Psoas muscle (tissue), 8 donors: Measurements from ENCODE around the gene CARHSP1. TPM values are rescaled to one million over a fixed set of nuclear protein-coding genes. Genes with fewer than 3 reads are reported as not detected.

Experiments used
- ATAC-seq, 4 donors: fragments of 200-7000 bp; cut with Tn5 transposase; one replicate each; pipeline ENCODE4 v1.9.1; 2020; ENCODE audit warnings: moderate library complexity in 3 of 4, mild to moderate bottlenecking in 2 of 4
- DNase-seq, 2 donors: peaks; one replicate each; pipeline ENCODE4 v3.0.0-alpha.2; 2020
- H3K27ac ChIP-seq: fragments of 200-600 bp; one replicate; pipeline ENCODE4 v1.8.0; 2022
- H3K27me3 ChIP-seq, 3 donors: fragments of 200-600 bp in 1 of 3; one replicate each; pipeline versions ENCODE4 v1.6.1 to v1.8.0; 2013 to 2022; ENCODE audit warnings: low read length in 2 of 3, mild to moderate bottlenecking in 2 of 3, moderate library complexity in 1 of 3; ENCODE audit not compliant: insufficient read depth in 3 of 3
- H3K36me3 ChIP-seq, 2 donors: fragments of 200-600 bp in 1 of 2; one replicate each; pipeline versions ENCODE4 v1.6.1 to v1.8.0; 2013 to 2022; ENCODE audit warnings: low read depth in 1 of 2, mild to moderate bottlenecking in 1 of 2, moderate library complexity in 1 of 2; ENCODE audit not compliant: insufficient read depth in 1 of 2
- H3K4me1 ChIP-seq: fragments of 200-600 bp; one replicate; pipeline ENCODE4 v1.8.0; 2022
- H3K4me3 ChIP-seq: fragments of 200-600 bp; one replicate; pipeline ENCODE4 v1.8.0; 2022; ENCODE audit warnings: mild to moderate bottlenecking
- H3K9me3 ChIP-seq: fragments of 200-600 bp; one replicate; pipeline ENCODE4 v1.8.0; 2022
- CTCF ChIP-seq: fragments of 200-600 bp; IDR thresholded peaks from one replicate; pipeline ENCODE4 v1.8.0; 2022; ENCODE audit warnings: antibody characterized with exemption
- WGBS, 3 donors: extraction: QIAGEN DNeasy Blood & Tissue Kit; methylation state at CpG; one replicate each; pipeline versions ENCODE4 v1.1.6 to v1.1.7; 2013; 5-methylcytosine and 5-hydroxymethylcytosine counted together
- intact Hi-C, 2 donors: fragments of 100-400 bp; cut with DNase I; formaldehyde crosslinking; loops; one replicate each; pipeline versions ENCODE4 v1.11.0 to v1.14.2; 2022
- polyA plus RNA-seq, 3 donors: library from polyadenylated mRNA; stranded (reverse); fragments of 200-250 nt; gene quantifications; one replicate each; pipeline ENCODE4 v1.2.3, GENCODE V29; 2013
- total RNA-seq, 4 donors: library from RNA; stranded (reverse); fragmentation: NEBNext Ultra II Directional in 2 of 4; extraction: Animal tissue kit (Norgen Biotek cat#: 25700) in 2 of 4; gene quantifications; one replicate each; pipeline versions ENCODE4 v1.2.1 to v1.2.4, GENCODE V29; 2021 to 2023
- donor health status: healthy with polysubstance abuse.
- donor health status: DM: no; HTN: no; CAD: no; lungs with moderate emphysema.
- donor health status: Bipolar disorder and iron deficiency.
- donor health status: healthy.
- donor health status: DM: yes; HTN: yes; CAD: no.
- donor health status: DM: no; HTN: no; CAD: no.
- donor health status: DM: no; HTN: no; CAD: no.
- donor health status: DM: yes; HTN: yes; CAD: no.

Gene CARHSP1
- total and polyA plus RNA-seq, 7 donors, result 9.8 to 23.0 (median 16.6) TPM

- H3K27ac ChIP-seq, result no peak overlapping the region
- ATAC-seq (no peak), DNase-seq (no peak)
- intact Hi-C loops, result no loop called here
- H3K9me3 ChIP-seq, result no peaks in the 10 kb centered on the region
- TF ChIP-seq CTCF, result no peak
- WGBS, 3 donors, result 95 to 98% (median 96%) methylated on average over 3 of the region's 3 CpGs
- no peaks in the 10 kb centered on the region for H3K4me1 ChIP-seq
- no peaks in the 10 kb centered on the region for H3K27me3 ChIP-seq
- H3K4me3 ChIP-seq, result no peak overlapping the region
- H3K36me3 ChIP-seq, result peaks cover 11 to 100% of the 10 kb centered on the region in 2 donors
These were observed 45.3 kb upstream of the CARHSP1 start for GRCh38 chr16:8914098-8914497.

- Histone ChIP-seq H3K4me1 (no peaks in the 10 kb centered on the region), H3K9me3 (no peaks in the 10 kb centered on the region), H3K4me3 (no peak overlapping the region), H3K27ac (no peak overlapping the region), H3K27me3 (no peaks in the 10 kb centered on the region), H3K36me3 (peaks cover 11 to 100% of the 10 kb centered on the region in 2 donors)
- WGBS, 3 donors, result 85 to 90% (median 86%) methylated on average over 4 of the region's 4 CpGs
- intact Hi-C loops, result no loop called here
- ATAC-seq (no peak), DNase-seq (no peak)
- no peak for TF ChIP-seq CTCF
These were observed 44.0 kb upstream of the CARHSP1 start for GRCh38 chr16:8912793-8913192.

- Histone ChIP-seq H3K27me3 (no peaks in the 10 kb centered on the region), H3K36me3 (peaks cover 11 to 100% of the 10 kb centered on the region in 2 donors), H3K4me3 (no peak overlapping the region), H3K4me1 (no peaks in the 10 kb centered on the region), H3K27ac (no peak overlapping the region), H3K9me3 (no peaks in the 10 kb centered on the region)
- intact Hi-C loops, result no loop called here
- 83 to 92% (median 89%) methylated on average over 1 of the region's 1 CpG for WGBS, 3 donors
- ATAC-seq (no peak), DNase-seq (no peak)
- TF ChIP-seq CTCF, result no peak
These were observed 42.0 kb upstream of the CARHSP1 start for GRCh38 chr16:8910811-8911210.

GRCh38 chr16:8908810-8909468 lies 40.1 kb upstream of the CARHSP1 start:
- H3K4me3 ChIP-seq, result no peak overlapping the region
- H3K36me3 ChIP-seq, result peaks cover 10 to 100% of the 10 kb centered on the region in 2 donors
- intact Hi-C loops, result no loop called here
- TF ChIP-seq CTCF, result no peak
- H3K9me3 ChIP-seq, result no peaks in the 10 kb centered on the region
- peak in 3 of 4 donors; percentile 30 to 57 (median 39) for ATAC-seq
- WGBS, 3 donors, result 86 to 89% (median 88%) methylated on average over 8 of the region's 8 CpGs
- DNase-seq, result no peak
- H3K27ac ChIP-seq, result peak overlapping the region; percentile 4
- no peaks in the 10 kb centered on the region for H3K4me1 ChIP-seq
- no peaks in the 10 kb centered on the region for H3K27me3 ChIP-seq

- no peak for TF ChIP-seq CTCF
- H3K9me3 ChIP-seq, result no peaks in the 10 kb centered on the region
- WGBS, 3 donors, result 82 to 93% (median 83%) methylated on average over 4 of the region's 4 CpGs
- ATAC-seq (no peak), DNase-seq (no peak)
- no peaks in the 10 kb centered on the region for H3K4me1 ChIP-seq
- H3K27me3 ChIP-seq, result no peaks in the 10 kb centered on the region
- H3K36me3 ChIP-seq, result peaks cover 15 to 100% of the 10 kb centered on the region in 2 donors
- intact Hi-C loops, result no loop called here
- H3K4me3 ChIP-seq, result no peak overlapping the region
- no peak overlapping the region for H3K27ac ChIP-seq
These were observed 38.3 kb upstream of the CARHSP1 start for GRCh38 chr16:8907096-8907495.
